Measurements from ENCODE around the gene TTF1. TPM values are rescaled to one million over a fixed set of nuclear protein-coding genes. Genes with fewer than 3 reads are reported as not detected.

The TTF1 gene
- total RNA-seq, 1 experiment from 2014 or later = 9.7 TPM

GRCh38 chr9:132426639-132427414 is 20.2 kb upstream of the TTF1 start:
- BruUV-seq (replicated peaks) = no TSS peak
- no peak for DNase-seq
- Mint-ChIP-seq H3K27ac (ENCODE audit: unreplicated experiment) (no peak overlapping the region), H3K4me3 (ENCODE audit: low read depth, unreplicated experiment) (no peak overlapping the region), H3K9me3 (ENCODE audit: low read depth, unreplicated experiment) (no peaks in the 10 kb centered on the region), H3K27me3 (ENCODE audit: unreplicated experiment) (peaks cover 85% of the 10 kb centered on the region), H3K4me1 (ENCODE audit: low read depth, unreplicated experiment) (no peaks in the 10 kb centered on the region), H3K36me3 (ENCODE audit: insufficient read depth, unreplicated experiment) (no peaks in the 10 kb centered on the region)
- TF ChIP-seq, protein P1, sequence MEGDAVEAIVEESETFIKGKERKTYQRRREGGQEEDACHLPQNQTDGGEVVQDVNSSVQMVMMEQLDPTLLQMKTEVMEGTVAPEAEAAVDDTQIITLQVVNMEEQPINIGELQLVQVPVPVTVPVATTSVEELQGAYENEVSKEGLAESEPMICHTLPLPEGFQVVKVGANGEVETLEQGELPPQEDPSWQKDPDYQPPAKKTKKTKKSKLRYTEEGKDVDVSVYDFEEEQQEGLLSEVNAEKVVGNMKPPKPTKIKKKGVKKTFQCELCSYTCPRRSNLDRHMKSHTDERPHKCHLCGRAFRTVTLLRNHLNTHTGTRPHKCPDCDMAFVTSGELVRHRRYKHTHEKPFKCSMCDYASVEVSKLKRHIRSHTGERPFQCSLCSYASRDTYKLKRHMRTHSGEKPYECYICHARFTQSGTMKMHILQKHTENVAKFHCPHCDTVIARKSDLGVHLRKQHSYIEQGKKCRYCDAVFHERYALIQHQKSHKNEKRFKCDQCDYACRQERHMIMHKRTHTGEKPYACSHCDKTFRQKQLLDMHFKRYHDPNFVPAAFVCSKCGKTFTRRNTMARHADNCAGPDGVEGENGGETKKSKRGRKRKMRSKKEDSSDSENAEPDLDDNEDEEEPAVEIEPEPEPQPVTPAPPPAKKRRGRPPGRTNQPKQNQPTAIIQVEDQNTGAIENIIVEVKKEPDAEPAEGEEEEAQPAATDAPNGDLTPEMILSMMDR (IDR thresholded peaks at IDR 0.05; ENCODE audit: unreplicated experiment) = no peak
- CTCF ChIA-PET = interaction anchor here (0.6 kb wide), 1 partner anchor 535 kb away, joined by 4 read pairs; no protein-coding TSS in a partner anchor
- intact Hi-C loops (cut with micrococcal nuclease; ENCODE audit: unreplicated experiment) = no loop called here

GRCh38 chr9:132425675-132426062 is 19.0 kb upstream of the TTF1 start:
- H3K4me1 Mint-ChIP-seq (ENCODE audit: low read depth, unreplicated experiment) = no peaks in the 10 kb centered on the region

GRCh38 chr9:132424857-132425674 is 18.4 kb upstream of the TTF1 start:
- TF ChIP-seq, protein P1 (IDR thresholded peaks at IDR 0.05; ENCODE audit: unreplicated experiment) = no peak
- intact Hi-C loops (cut with micrococcal nuclease; ENCODE audit: unreplicated experiment) = no loop called here
- H3K27me3 Mint-ChIP-seq (ENCODE audit: unreplicated experiment) = peaks cover 69% of the 10 kb centered on the region
- DNase-seq = no peak
- no TSS peak for BruUV-seq (replicated peaks)
- no peaks in the 10 kb centered on the region for H3K36me3 Mint-ChIP-seq (ENCODE audit: insufficient read depth, unreplicated experiment)
- no peak overlapping the region for H3K27ac Mint-ChIP-seq (ENCODE audit: unreplicated experiment)
- no peak overlapping the region for H3K4me3 Mint-ChIP-seq (ENCODE audit: low read depth, unreplicated experiment)
- CTCF ChIA-PET = no interaction called here
- H3K4me1 Mint-ChIP-seq (ENCODE audit: low read depth, unreplicated experiment) = no peaks in the 10 kb centered on the region
- no peaks in the 10 kb centered on the region for H3K9me3 Mint-ChIP-seq (ENCODE audit: low read depth, unreplicated experiment)

More at GRCh38 chr9:132425675-132426062, 19.0 kb upstream of the TTF1 start:
- CTCF ChIA-PET = no interaction called here
- Mint-ChIP-seq H3K4me3 (ENCODE audit: low read depth, unreplicated experiment) (no peak overlapping the region), H3K36me3 (ENCODE audit: insufficient read depth, unreplicated experiment) (no peaks in the 10 kb centered on the region), H3K9me3 (ENCODE audit: low read depth, unreplicated experiment) (no peaks in the 10 kb centered on the region), H3K27me3 (ENCODE audit: unreplicated experiment) (peaks cover 75% of the 10 kb centered on the region), H3K27ac (ENCODE audit: unreplicated experiment) (no peak overlapping the region)
- no TSS peak for BruUV-seq (replicated peaks)
- intact Hi-C loops (cut with micrococcal nuclease; ENCODE audit: unreplicated experiment) = no loop called here
- TF ChIP-seq, protein P1 (IDR thresholded peaks at IDR 0.05; ENCODE audit: unreplicated experiment) = no peak
- DNase-seq = no peak

GRCh38 chr9:132423503-132423902 is 16.9 kb upstream of the TTF1 start:
- CTCF ChIA-PET = no interaction called here
- TF ChIP-seq, protein P1 (IDR thresholded peaks at IDR 0.05; ENCODE audit: unreplicated experiment) = no peak
- no TSS peak for BruUV-seq (replicated peaks)
- Mint-ChIP-seq H3K4me3 (ENCODE audit: low read depth, unreplicated experiment) (no peak overlapping the region), H3K36me3 (ENCODE audit: insufficient read depth, unreplicated experiment) (no peaks in the 10 kb centered on the region), H3K27ac (ENCODE audit: unreplicated experiment) (no peak overlapping the region), H3K4me1 (ENCODE audit: low read depth, unreplicated experiment) (no peaks in the 10 kb centered on the region), H3K9me3 (ENCODE audit: low read depth, unreplicated experiment) (no peaks in the 10 kb centered on the region), H3K27me3 (ENCODE audit: unreplicated experiment) (peaks cover 77% of the 10 kb centered on the region)
- intact Hi-C loops (cut with micrococcal nuclease; ENCODE audit: unreplicated experiment) = no loop called here
- no peak for DNase-seq
